ENCODE measurements around the gene SEL1L3.

DNA sequence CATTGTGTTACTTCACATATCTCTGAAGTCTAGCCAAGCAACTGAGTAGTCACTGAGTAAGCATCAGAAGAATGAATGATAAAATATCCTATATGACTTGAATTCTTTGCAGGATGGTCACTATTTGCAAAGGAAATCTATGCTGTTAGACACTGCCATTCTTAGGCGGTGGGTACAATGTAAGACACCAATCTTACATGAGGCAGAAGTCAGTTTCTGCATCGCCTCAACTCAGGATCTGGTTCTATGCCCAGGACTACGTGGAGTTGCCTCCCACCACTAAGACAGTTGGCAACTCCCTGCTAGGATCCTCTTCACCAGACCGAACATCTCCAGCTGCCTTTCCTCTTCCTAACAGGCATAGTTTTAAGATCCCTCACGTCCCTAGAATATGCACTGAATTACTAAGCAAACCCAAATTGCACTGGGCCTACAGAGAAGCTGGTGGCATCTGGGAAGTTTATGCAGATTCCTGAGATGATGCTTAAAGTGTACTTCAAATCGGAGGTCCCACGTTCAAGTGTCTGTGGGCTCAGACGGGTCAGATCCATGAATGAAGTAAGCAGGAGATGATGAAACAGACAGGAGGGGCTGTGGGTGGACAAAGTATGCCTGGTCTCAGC, 45.6 kb downstream of the SEL1L3 start:
- no peak for TF ChIP-seq POLR2A (IDR thresholded peaks at IDR 0.05; ENCODE audit: low read length)
- TF ChIP-seq GATA1 (IDR thresholded peaks at IDR 0.05; ENCODE audit: low read depth, low read length): no peak
